H54 (cell line): Measurements from ENCODE around the gene CFLAR.
"Not testable (repeated sequence)": the region's sequence is repeated elsewhere in the genome, so short reads cannot be mapped to it uniquely, and the experiment has no call there.

ENCODE experiments used
- DNase-seq: peaks from one replicate; pipeline ENCODE4 v3.0.0; 2011; ENCODE audit warnings: low spot score, mixed read lengths; ENCODE audit not compliant: insufficient read length
- FAIRE-seq: peaks from 3 replicates; lab custom pipeline; 2011; peaks lifted over from hg19 to GRCh38; lab: Jason Lieb, UNC
- POLR2A ChIP-seq: IDR thresholded peaks from 2 replicates; pipeline ENCODE4 v1.6.1; 2011; ENCODE audit warnings: low read depth, mild to moderate bottlenecking, low read length

Gene CFLAR

GRCh38 chr2:201149064-201149820 is 33.3 kb downstream of the CFLAR start:
- no peak for TF ChIP-seq POLR2A
- no peak for DNase-seq
- FAIRE-seq = peak; percentile 86

GRCh38 chr2:201149821-201150165 is 33.8 kb downstream of the CFLAR start:
- peak; percentile 92 for FAIRE-seq
- DNase-seq = not testable (repeated sequence)

GRCh38 chr2:201150454-201151020 is 34.6 kb downstream of the CFLAR start:
- TF ChIP-seq POLR2A = no peak
- FAIRE-seq (no peak), DNase-seq (no peak)

- FAIRE-seq (peak; percentile 78), DNase-seq (peak; percentile 60)
- no peak for TF ChIP-seq POLR2A
Observed at GRCh38 chr2:201151127-201151981, 35.4 kb downstream of the CFLAR start.

- DNase-seq (no peak), FAIRE-seq (no peak)
- no peak for TF ChIP-seq POLR2A
Observed at GRCh38 chr2:201152517-201152916, 36.6 kb downstream of the CFLAR start.

- FAIRE-seq (no peak), DNase-seq (no peak)
- no peak for TF ChIP-seq POLR2A
Observed at GRCh38 chr2:201152999-201153815, 37.2 kb downstream of the CFLAR start.

GRCh38 chr2:201154615-201155399 is 38.8 kb downstream of the CFLAR start:
- FAIRE-seq (no peak), DNase-seq (no peak)
- no peak for TF ChIP-seq POLR2A

- no peak for DNase-seq
- FAIRE-seq = no peak
- no peak for TF ChIP-seq POLR2A
Observed at GRCh38 chr2:201156036-201156435, 40.1 kb downstream of the CFLAR start.

- no peak for TF ChIP-seq POLR2A
- FAIRE-seq (no peak), DNase-seq (no peak)
Observed at GRCh38 chr2:201156640-201157039, 40.7 kb downstream of the CFLAR start.

- FAIRE-seq (no peak), DNase-seq (no peak)
- TF ChIP-seq POLR2A = no peak
Observed at GRCh38 chr2:201157694-201158093, 41.7 kb downstream of the CFLAR start.

- DNase-seq = peak; percentile 61
- TF ChIP-seq POLR2A = no peak
Observed at GRCh38 chr2:201158111-201158929, 42.4 kb downstream of the CFLAR start.

GRCh38 chr2:201164166-201164565 is 48.2 kb downstream of the CFLAR start:
- DNase-seq = no peak
- no peak for FAIRE-seq
- TF ChIP-seq POLR2A = no peak

More at GRCh38 chr2:201158111-201158929, 42.4 kb downstream of the CFLAR start:
- peak; percentile 86 for FAIRE-seq
